HG03575 (cell line): Measurements from ENCODE around the gene ZNF808.
"Not testable (repeated sequence)": the region's sequence is repeated elsewhere in the genome, so short reads cannot be mapped to it uniquely, and the experiment has no call there.

Experiments
- ATAC-seq: cut with Tn5 transposase; IDR thresholded peaks from one replicate; pipeline ENCODE4 v1.9.1; 2021; ENCODE audit not compliant: unreplicated experiment, insufficient number of reproducible peaks, low FRiP score; ENCODE audit errors: extremely low read depth

ZNF808 gene

GRCh38 chr19:52533901-52534300 is 6.4 kb downstream of the ZNF808 start:
- ATAC-seq = no peak

- ATAC-seq = not testable (repeated sequence)
Measured at GRCh38 chr19:52535385-52535770, 7.9 kb downstream of the ZNF808 start.

- ATAC-seq = no peak
Measured at GRCh38 chr19:52535771-52536447, 8.4 kb downstream of the ZNF808 start.

- no peak for ATAC-seq
Measured at GRCh38 chr19:52536448-52536800, 9.0 kb downstream of the ZNF808 start.

GRCh38 chr19:52538815-52539214 is 11.3 kb downstream of the ZNF808 start:
- ATAC-seq = not testable (repeated sequence)

- not testable (repeated sequence) for ATAC-seq
Measured at GRCh38 chr19:52541176-52541575, 13.7 kb downstream of the ZNF808 start.

GRCh38 chr19:52541608-52542007 is 14.1 kb downstream of the ZNF808 start:
- ATAC-seq = no peak

GRCh38 chr19:52542541-52542940 is 15.1 kb downstream of the ZNF808 start:
- not testable (repeated sequence) for ATAC-seq

- no peak for ATAC-seq
Measured at GRCh38 chr19:52542984-52543664, 15.7 kb downstream of the ZNF808 start.

GRCh38 chr19:52554216-52554971 is 26.9 kb downstream of the ZNF808 start:
- no peak for ATAC-seq

- no peak for ATAC-seq
Measured at GRCh38 chr19:52557231-52557995, 29.9 kb downstream of the ZNF808 start.

- ATAC-seq = not testable (repeated sequence)
Measured at GRCh38 chr19:52558732-52559445, 31.4 kb downstream of the ZNF808 start.

- not testable (repeated sequence) for ATAC-seq
Measured at GRCh38 chr19:52561611-52562010, 34.1 kb downstream of the ZNF808 start.

- ATAC-seq = no peak
Measured at GRCh38 chr19:52566121-52566520, 38.7 kb downstream of the ZNF808 start.

- ATAC-seq = no peak
Measured at GRCh38 chr19:52566588-52566987, 39.1 kb downstream of the ZNF808 start.

- no peak for ATAC-seq
Measured at GRCh38 chr19:52567921-52568320, 40.5 kb downstream of the ZNF808 start.

- not testable (repeated sequence) for ATAC-seq
Measured at GRCh38 chr19:52569638-52569999, 42.2 kb downstream of the ZNF808 start.

- peak; percentile 47 for ATAC-seq
Measured at GRCh38 chr19:52570000-52570861, 42.8 kb downstream of the ZNF808 start, which contains the start of gene ZNF701. Gene ZNF701 (plus strand): TSS chr19:52570287. CDS start chr19:52574148, 3,861 bp downstream.
